Gastrocnemius medialis (tissue), 4 donors: Measurements from ENCODE around the gene NPAS4.

Experiments used
- POLR2A ChIP-seq, 2 donors: fragments of 450-650 bp; IDR thresholded peaks; one replicate each; pipeline ENCODE4 v1.6.1; 2017; ENCODE audit warnings: antibody characterized with exemption in 2 of 2, mild to moderate bottlenecking in 2 of 2, moderate library complexity in 2 of 2
- TF ChIP-seq, protein P1 (sequence below), 5 experiments: fragments of 450-650 bp in 3 of 5; fragments of 200-600 bp in 2 of 5; sonication (generic) in 2 of 5; IDR thresholded peaks in 4 of 5; conservative IDR thresholded peaks in 1 of 5; 1 replicate in 4 of 5; 2 replicates in 1 of 5; pipeline ENCODE4 v1.5.1; 2016 to 2019; ENCODE audit warnings: antibody characterized with exemption in 5 of 5, mild to moderate bottlenecking in 3 of 5, moderate library complexity in 3 of 5

DNA sequence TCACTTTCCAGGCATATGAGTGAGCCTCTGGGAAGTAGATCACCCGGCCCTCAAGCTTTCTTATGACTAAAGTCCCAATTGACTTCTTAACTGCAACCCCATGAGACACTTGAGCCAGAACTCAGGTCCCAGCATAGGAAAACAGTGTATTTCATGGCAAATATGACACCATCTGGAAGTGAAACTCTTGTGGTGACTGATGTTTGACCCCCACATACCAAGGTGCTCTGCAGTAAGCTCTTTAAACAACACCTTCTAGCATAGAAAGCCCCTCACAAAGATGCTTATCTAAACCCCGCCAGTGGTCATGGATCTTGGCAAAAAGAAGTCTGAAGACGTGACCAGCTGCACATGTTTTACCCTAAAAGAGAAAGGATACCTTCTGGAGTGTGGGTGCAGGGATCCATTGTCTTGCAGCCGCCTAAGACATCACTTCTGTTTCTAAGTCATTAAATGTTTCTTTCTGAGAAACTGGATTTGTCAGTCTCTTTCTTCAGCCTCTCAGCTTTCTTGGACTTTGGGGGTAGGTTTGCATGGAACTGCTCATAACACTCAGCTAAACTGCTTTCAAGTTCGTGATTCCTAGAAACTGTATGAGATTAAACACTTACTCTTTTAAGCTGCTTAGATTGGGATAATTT is 38.4 kb downstream of the NPAS4 start:
- TF ChIP-seq, protein P1, sequence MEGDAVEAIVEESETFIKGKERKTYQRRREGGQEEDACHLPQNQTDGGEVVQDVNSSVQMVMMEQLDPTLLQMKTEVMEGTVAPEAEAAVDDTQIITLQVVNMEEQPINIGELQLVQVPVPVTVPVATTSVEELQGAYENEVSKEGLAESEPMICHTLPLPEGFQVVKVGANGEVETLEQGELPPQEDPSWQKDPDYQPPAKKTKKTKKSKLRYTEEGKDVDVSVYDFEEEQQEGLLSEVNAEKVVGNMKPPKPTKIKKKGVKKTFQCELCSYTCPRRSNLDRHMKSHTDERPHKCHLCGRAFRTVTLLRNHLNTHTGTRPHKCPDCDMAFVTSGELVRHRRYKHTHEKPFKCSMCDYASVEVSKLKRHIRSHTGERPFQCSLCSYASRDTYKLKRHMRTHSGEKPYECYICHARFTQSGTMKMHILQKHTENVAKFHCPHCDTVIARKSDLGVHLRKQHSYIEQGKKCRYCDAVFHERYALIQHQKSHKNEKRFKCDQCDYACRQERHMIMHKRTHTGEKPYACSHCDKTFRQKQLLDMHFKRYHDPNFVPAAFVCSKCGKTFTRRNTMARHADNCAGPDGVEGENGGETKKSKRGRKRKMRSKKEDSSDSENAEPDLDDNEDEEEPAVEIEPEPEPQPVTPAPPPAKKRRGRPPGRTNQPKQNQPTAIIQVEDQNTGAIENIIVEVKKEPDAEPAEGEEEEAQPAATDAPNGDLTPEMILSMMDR (IDR thresholded peaks at IDR 0.05 in 4 of 5, conservative IDR thresholded peaks at IDR 0.05 in 1 of 5): no peak
- TF ChIP-seq POLR2A (IDR thresholded peaks at IDR 0.05): no peak
